GF-D8 (cell line): ENCODE measurements around the gene INKA1.

Experiments
- DNase-seq: peaks from one replicate; lab custom pipeline; 2025; lab: John Stamatoyannopoulos, UW

The INKA1 gene

GRCh38 chr3:49786357-49787181, 16.5 kb upstream of the INKA1 start, which contains the start of gene IP6K1:
TSS of gene IP6K1 (minus strand) at chr3:49786542. CDS start at chr3:49748040, 38,502 bp downstream.
- peak; percentile 98 for DNase-seq

GRCh38 chr3:49787182-49787464, 15.9 kb upstream of the INKA1 start:
- DNase-seq: no peak

- DNase-seq: no peak
These were observed 15.5 kb upstream of the INKA1 start for GRCh38 chr3:49787536-49787935.

DNA sequence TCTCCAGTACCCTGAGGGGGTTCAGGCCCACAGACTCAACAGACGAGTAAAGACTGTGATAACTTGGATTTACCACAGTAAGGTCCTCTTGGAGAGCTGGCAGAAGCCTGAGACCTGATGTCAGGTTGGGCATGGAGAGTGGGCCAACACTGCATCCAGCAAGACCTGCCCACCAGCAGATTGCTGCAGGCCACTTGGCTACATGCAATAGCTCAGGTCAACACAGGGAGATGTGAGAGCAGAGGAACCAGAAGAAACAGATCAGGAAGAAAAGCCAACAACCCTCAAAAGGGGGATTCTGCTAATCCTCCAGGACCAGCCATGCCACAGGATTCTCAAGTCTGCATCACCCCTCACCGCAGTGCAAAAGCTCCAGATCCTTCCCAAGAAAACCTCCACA, 15.0 kb upstream of the INKA1 start:
- no peak for DNase-seq

DNA sequence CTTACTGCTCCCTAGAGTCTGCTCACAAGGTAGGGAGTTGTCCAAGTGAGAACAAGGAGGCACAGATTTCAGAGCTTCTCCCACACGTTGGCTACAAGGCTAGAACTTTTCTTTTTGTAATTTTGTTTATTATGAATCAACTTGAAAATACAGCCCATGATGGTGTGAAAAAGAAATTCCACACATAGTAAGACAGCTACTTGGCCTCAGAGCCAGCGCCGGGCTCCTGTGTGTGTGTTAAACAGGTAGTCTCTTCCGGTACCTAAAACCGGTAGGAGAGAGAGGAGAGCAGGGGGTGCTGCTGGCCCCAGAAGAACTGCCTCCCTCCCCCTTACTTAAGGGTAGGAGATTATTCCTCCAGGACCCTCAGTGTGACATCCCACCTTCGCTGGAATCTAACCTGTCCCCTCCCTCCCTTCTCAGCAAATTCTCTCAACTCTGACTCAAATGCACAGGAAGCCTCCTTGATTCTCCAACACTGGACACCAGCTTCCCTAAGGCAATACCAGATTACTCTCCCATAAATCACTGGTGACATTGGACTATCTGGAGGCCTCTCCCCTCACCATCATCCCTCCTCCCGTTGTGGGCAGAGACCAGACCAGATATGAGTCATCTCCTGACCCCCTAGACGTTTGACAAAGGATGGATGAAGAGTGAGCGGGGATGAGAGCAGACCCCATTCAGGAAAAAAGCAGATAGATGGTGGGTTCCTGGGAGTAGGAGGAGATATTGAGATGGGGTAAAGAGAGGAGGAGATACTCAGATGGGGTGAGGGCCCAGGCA, 12.2 kb upstream of the INKA1 start:
- no peak for DNase-seq

GRCh38 chr3:49791571-49791970, 11.5 kb upstream of the INKA1 start:
- DNase-seq: no peak

DNA sequence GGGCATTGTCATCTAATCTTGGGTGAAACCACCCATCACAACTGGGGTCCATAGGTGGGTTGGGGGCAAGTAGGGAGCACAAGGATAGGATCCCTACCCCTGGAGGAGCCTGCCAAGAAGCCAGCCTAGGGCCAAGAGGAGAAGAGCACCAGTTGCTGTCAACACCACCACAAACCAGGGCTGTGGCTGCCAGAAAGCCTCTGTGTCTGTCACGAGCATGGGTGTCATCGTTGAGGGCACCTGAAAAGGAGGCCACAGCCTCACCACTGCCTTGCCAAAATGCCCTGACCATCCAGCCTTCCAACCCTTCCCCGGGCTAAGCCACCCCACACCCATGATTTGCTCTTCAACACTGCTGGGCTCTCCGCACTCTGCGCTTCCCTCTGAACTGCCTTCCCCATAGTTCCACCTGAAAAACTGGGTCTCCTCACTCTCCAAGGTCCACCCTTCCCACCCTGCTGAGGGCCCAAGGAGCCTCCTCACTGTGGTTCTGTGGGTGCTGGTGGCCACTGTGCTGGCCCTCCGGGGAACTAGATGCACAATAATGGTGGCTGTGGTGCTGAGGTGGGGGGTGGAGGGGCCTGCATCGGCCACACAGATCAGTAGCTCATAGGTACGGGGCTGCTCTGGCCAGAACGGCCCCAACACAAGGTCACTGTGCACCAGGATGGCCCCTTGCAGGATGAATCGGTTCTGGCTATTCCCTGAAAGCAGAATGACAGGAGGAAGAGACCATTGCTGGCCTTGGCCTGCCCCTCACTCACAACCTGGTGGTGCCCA, 10.5 kb upstream of the INKA1 start:
- DNase-seq: no peak

DNA sequence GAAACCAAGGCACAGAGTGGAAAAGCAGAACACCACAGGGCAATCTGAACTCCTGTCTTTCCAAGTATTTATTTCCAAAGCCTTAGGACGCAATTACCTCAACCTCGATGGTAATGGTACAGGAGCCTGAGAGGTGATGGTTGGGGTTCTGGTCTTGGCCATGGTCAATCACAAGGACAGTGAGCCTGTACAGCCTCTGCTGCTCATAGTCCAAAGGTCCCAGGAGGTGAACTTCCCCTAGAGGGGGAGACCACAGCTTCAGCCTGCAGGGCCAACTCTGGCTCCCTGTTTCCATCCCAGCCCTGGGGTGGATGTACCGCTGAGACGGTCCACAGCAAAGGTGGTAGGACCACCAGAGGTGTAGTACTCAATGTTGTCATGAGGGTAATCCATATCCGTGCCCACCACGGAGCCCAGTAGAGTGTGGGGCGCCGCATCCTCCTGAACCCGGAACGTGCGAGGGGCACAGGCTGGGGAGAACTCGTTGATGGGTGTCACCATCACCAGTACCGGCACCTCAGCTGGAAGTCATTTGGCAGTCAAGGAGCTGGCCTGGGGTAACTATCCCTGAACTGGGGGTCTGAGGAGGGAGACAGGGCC, 9.5 kb upstream of the INKA1 start:
- DNase-seq: no peak

- DNase-seq: no peak
These were observed 8.6 kb upstream of the INKA1 start for GRCh38 chr3:49794431-49794830.

- DNase-seq: no peak
These were observed 7.8 kb upstream of the INKA1 start for GRCh38 chr3:49794926-49795905.

GRCh38 chr3:49799105-49799504, 4.0 kb upstream of the INKA1 start:
- DNase-seq: no peak

DNA sequence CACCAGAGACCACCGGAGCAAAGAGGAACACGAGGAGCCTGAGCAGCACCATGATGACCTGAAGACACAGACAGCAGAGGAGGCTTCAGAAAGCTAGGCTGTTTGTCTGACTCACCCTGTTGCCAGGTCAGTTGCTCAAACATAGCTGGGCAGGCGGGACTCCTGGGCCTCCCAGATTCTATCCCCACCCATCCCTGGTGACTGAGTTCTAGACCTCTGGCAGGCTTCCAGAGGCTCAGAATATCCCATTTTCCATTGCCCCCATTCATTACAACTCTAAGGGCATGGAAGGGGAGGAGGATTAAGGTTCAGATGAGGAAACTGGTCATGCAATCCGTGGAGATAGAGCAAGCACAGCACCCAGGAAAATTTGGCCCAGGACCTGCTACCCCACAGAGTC, 3.3 kb upstream of the INKA1 start, which contains the start of gene CDHR4:
Gene CDHR4, minus strand, starts transcription at position 113 of the 400 bp plus-strand sequence. Its CDS starts 61 bp downstream, at position 52.
- DNase-seq: no peak

GRCh38 chr3:49801160-49801559, 1.9 kb upstream of the INKA1 start:
- no peak for DNase-seq

DNA sequence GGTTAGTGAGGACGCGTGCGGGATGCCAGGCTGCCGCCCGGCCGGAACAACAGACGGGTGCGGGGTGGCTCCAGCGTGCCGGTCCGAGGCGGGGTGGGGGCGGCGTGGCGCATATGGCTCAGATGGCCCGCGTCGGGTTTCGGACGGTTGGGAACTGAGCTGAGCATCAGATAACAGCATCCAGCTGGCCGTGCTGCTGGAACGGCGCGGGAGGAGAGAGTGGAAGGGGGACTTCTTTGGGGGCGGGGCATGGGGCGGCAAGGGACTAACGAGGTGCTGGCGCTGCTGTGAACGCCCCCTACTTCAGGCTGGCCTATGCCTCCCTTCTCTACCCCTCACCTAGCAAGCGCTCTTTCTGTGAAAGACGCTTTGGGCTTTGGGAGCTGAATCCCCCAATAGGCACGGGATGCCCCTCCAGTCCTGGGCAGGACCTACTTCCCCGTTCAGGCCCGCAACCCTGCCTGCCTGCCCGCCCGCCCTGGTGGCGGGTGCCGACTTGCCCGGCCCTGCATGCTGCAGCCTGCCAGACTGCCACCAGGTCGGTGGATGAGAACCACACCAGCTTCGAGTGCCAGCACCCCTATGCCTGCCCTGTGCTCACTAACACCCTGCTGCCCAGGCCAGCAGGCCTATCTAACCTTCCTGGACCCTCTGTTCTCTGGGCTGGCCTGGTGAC, 542 bp downstream of the INKA1 start:
- peak; percentile 52 for DNase-seq

DNA sequence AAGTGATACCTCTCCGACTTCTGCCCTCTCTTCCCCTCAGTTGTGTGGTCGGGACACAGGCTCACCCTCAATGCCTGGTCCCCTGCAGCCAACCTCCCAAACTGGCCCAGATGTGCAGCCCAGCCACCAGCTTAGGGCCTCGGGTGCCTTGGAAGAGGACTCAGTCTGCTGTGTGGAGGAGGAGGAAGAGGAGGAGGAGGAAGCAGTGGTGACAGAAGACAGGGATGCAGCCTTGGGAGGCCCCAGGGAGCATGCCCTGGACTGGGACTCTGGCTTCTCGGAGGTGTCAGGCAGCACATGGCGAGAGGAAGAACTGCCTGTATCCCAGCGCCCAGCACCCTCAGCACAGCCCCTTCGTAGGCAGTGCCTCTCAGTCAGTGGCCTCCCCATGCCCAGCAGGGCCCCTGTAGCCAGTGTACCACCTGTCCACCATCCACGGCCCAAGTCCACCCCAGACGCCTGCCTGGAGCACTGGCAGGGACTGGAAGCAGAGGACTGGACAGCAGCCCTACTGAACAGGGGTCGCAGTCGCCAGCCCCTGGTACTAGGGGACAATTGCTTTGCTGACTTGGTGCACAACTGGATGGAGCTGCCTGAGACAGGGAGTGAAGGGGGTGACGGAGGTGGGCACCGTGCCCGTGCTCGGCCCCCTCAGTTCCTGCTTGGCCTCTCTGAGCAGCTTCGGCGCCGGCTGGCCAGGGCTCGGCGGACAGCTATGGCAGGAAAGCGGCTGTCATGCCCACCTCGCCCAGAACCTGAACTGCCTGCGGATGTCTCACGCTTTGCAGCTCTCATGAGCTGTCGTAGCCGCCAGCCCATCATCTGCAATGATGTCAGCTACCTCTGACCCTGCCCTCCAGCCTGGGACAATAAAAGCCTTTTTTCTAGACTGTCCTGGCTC, 1.3 kb downstream of the INKA1 start:
- DNase-seq: peak; percentile 26

DNA sequence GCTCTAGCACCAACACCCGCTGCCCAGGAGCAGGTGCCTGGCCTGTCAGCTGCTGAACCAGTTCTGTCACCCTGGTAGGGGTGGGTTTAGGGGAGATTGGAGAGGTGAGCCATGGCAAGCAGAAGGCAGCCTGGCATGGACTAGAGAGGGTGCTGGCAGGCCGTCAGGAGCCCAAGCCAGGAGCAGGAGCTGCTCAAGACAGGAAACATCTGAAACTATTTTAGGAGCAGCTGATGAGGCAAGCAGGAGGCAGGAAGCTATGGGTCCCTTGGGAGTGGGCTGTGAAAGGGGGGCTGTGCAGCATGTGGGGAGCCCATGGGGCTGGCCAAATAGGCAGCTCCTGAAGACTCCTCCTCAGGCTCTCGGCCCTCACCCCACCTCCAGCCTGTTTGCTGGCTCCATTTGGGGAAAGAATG, 2.3 kb downstream of the INKA1 start:
- DNase-seq: peak; percentile 98

- peak; percentile 84 for DNase-seq
These were observed 3.0 kb downstream of the INKA1 start for GRCh38 chr3:49805897-49806701.

- peak; percentile 4 for DNase-seq
These were observed 3.8 kb downstream of the INKA1 start for GRCh38 chr3:49806850-49807249.
